ENCODE measurements around the gene RIPOR3. TPM values are rescaled to one million over a fixed set of nuclear protein-coding genes. Genes with fewer than 3 reads are reported as not detected.
"Not testable (repeated sequence)": the region's sequence is repeated elsewhere in the genome, so short reads cannot be mapped to it uniquely, and the experiment has no call there.

Gene RIPOR3
- total RNA-seq, 1 donor from 2014 or later: 8.0 TPM

DNA sequence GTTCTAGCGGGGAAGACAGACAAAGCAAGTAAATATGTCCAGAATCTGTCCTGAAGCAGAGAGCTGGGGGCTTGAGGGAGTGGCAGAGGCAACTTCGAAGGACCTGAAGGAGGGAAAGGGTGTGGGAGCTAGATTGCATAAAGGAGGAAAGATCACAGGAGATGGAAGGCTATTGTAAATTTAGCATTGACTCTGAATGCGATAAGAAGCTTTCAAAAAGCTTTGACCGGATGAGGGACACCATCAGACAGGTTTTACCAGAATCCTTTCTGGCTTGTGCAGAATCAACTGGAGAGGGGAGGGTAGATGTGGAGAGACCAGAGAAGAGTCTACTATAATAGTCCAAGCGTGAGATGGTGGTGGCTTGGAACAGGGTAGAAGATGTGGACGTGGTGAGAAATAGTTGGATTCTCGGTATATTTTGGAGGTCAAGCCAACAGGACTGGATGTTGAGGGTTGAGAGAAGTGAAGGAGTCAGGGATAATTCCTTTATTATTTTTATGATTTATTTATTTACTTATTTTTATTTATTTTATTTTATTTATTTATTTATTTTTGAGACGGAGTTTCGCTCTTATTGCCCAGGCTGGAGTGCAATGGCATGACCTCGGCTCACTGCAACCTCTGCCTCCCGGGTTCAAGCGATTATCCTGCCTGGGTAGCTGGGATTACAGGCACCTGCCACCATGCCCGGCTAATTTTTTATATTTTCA, 19.9 kb upstream of the RIPOR3 start:
- ATAC-seq: no peak
- intact Hi-C loops (cut with micrococcal nuclease): no loop called here
- no peak for DNase-seq

- intact Hi-C loops (cut with micrococcal nuclease): no loop called here
- DNase-seq: no peak
- ATAC-seq: no peak
Measured at GRCh38 chr20:50710492-50711063, 19.2 kb upstream of the RIPOR3 start.

DNA sequence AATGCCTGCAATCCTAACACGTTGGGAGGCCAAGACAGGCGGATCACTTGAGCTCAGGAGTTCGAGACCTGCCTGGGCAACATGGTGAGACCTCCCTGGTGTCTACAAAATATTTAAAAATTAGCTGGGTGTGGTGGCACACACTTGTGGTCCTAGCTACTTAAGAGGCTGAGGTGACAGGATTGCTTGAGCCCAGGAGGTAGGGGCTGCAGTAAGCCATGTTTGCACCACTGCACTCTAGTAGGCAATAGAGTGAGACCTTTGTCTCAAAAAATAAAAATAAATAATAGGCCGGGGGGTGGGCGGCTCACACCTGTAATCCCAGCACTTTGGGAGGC, 18.3 kb upstream of the RIPOR3 start:
- DNase-seq: no peak
- intact Hi-C loops (cut with micrococcal nuclease): no loop called here
- no peak for ATAC-seq

DNA sequence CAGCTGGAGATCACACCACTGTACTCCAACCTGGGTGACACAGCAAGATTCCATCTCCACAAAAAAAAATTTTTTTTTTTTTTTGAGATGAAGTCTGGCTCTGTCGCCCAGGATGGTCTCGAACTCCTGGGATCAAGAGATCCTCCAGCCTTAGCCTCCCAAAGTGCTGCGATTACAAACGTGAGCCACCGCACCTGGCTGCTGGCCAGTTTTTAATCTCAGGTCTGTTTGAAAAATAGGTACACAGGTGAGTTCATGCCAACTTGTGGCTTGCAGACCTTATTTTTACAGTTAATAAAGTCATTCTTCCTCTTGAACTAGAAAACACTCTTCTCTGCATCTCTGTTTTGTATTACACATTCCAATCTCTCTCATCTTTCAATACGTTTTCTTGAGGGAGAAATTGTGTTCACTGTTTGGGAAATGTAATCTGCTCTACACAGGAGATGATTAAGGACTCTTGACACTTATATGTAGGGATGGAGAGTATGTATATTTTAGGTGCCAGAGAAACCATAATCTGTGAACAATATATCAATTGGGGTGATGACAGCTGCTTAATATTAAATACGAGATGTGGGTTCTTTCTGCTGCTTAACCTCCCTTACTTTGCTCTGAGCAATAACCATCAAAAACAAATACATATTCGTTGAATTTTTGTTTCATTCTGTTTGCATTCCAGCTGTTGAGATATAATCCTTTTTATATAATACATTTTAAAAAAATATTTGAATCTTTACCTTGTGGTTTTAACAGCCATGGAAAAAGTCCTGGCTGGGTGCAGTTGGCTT, 17.7 kb upstream of the RIPOR3 start:
- DNase-seq: no peak
- intact Hi-C loops (cut with micrococcal nuclease): no loop called here
- no peak for ATAC-seq

GRCh38 chr20:50704971-50705370, 13.6 kb upstream of the RIPOR3 start:
- no peak for ATAC-seq
- DNase-seq: no peak
- intact Hi-C loops (cut with micrococcal nuclease): no loop called here

- no peak for DNase-seq
- intact Hi-C loops (cut with micrococcal nuclease): no loop called here
- no peak for ATAC-seq
Measured at GRCh38 chr20:50704514-50704913, 13.2 kb upstream of the RIPOR3 start.

- intact Hi-C loops (cut with micrococcal nuclease); ATAC-seq; DNase-seq: not testable (repeated sequence)
Measured at GRCh38 chr20:50703651-50704438, 12.5 kb upstream of the RIPOR3 start.

DNA sequence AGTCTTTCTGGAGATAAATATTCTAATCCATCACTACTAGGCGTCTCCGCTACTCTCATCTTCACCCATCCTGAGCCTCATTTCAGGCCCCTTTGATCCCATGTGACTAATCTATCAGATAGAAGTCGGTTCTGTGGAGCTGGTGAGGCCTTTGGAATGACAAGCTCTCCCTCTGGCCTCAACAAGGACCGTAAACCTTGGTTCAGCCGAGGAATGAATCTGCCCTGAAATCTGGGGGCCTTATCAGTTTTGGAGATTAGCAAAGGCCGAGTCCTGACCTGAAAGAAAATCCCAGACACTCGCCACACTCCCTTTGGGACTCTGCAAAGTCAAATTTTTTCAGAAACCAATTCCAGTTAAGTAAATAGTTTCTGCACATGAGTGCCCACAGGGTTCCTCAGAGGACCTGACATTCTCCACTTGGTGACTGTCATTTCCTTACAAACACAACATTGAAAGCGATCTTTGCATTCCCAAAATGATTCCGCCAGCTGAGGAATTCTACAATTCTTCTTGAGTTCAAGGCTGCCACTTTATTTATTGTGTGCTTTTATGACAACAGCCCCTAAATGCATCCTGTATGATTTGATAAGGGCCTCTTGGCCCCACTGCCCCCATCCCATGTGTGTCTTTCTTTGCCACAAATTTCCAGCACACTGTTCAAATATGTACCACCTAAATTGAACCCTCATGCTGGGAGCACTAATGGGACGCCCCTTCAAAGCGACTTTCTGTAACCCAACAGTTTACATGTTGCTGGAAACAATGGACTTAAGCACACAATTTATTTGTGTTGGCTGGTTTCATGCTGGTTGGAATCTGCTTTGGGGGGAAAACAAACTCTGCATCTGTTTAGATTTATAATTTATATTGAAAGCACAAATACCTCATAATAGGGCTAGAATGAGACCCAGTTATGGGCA, 10.0 kb upstream of the RIPOR3 start:
- ATAC-seq: no peak
- intact Hi-C loops (cut with micrococcal nuclease): no loop called here

DNA sequence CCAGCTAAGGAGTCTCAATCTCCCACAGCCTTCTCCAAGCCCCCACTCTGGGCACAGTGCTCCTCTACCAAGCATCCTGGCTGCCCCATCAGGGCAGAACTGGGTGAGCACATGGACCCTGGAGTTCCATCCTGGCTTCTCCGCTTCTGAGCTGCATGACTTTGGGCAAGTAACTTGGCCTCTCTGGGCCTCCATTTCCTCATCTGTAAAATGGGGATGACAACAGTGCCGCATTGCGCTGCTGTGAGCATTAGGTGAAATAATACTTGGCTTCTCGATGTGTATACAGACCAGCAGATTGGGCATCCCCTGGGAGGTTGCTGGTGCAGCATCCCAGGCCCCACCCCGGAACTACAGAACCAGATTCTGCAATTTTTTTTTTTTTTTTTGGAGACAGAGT, 8.3 kb upstream of the RIPOR3 start:
- intact Hi-C loops (cut with micrococcal nuclease): no loop called here
- ATAC-seq (no peak), DNase-seq (no peak)

More for the DNA sequence above, 10.0 kb upstream of the RIPOR3 start:
- no peak for DNase-seq

DNA sequence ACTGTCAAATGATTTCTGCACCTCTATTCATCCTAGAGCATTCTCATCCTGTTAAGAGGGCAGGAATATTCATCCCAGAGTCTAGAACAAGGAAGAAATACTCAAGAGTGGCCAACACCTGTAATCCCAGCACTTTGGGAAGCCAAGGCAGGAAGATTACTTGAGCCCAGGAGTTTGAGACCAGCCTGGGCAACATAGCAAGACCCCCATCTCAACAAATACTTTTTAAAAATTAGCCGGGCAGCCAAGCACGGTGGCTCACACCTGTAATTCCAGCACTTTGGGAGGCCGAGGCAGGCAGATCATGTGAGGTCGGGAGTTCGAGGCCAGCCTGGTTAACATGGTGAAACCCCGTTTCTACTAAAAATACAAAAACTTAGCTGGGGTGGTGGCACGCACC, 6.9 kb upstream of the RIPOR3 start:
- ATAC-seq; intact Hi-C loops (cut with micrococcal nuclease); DNase-seq: not testable (repeated sequence)

DNA sequence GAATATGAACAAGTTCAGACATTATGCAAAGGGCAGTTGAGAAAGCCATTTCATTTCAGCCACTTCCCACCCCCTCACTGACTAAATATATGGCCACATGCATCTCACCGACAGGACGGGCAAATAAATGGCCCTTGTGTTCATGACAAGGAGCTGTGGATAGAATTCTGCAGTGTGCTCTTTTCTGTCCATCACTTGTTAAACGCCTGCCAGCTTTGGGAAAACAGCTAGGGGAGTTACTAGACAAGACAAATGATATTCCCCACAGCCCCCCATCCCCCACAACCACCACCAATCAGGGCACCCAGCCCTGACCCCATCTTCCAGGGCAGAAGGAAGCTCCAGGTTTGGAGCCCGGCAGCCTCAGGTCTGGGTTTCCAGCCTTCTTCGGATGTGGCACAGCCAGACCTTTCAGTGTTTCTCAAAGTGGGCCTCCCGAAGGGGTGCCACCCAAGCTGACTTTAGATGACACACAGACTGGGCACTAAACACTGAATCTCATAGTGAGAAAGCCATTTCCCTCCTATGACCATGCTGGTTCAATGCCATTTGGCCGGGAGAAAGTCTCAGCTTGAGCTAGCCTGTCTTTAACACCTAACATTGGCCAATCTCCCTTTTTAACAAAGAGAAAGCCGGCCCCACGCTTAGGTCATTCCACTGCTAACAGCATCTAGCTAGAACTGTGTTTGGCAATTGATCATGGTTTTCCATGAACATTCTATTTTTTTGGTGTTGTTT, 4.0 kb upstream of the RIPOR3 start:
- peak; percentile 37 for ATAC-seq
- no peak for DNase-seq
- intact Hi-C loops (cut with micrococcal nuclease): no loop called here

GRCh38 chr20:50694379-50695134, 3.2 kb upstream of the RIPOR3 start:
- ATAC-seq (no peak), DNase-seq (no peak)
- intact Hi-C loops (cut with micrococcal nuclease): no loop called here

DNA sequence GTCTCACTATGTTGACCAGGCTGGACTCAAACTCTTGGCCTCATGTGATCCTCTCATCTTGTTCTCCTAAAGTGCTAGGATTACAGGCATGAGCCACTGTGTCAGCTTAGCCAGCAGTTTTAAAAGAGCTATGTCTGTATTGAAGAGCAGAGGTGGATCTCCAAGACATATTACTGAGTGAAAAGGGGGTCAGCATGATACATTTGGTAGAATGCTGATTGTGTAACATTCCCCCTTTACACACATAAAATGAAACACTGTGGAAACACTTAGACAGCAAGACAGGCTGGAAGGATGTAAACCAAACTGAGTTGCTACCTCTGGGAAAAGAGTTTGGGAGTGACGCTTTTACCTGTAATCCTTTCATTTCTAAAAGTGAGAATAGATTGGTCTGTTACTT, 1.7 kb upstream of the RIPOR3 start:
- intact Hi-C loops (cut with micrococcal nuclease): no loop called here
- DNase-seq (no peak), ATAC-seq (no peak)

DNA sequence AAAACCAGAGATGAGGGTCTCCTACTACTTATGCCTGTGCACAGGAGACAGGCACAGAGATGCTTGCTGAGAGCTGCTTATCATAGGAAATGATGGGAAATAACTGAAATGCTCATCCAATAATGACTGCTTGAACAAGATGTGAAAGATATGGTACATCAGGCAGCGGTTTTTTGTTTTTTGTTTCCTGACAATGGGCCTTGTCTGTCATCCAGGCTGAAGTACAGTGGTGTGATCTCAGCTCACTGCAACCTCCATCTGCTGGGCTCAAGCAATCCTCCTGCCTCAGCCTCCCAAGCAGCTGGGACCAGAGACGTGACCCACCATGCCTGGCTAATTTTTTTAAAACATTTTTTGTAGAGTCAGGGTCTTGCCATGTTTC, 1.2 kb upstream of the RIPOR3 start:
- no peak for DNase-seq
- intact Hi-C loops (cut with micrococcal nuclease): no loop called here
- no peak for ATAC-seq

- intact Hi-C loops (cut with micrococcal nuclease): no loop called here
- DNase-seq (no peak), ATAC-seq (peak; percentile 44)
Measured at GRCh38 chr20:50691573-50692551, 520 bp upstream of the RIPOR3 start.

Measured in left ventricle myocardium superior (tissue), 1 donor.